GM12801 (cell line): ENCODE measurements around the gene CD300C.

Source experiments
- TF ChIP-seq, protein P1 (sequence below): IDR thresholded peaks from one replicate; pipeline ENCODE4 v1.5.1; 2011; ENCODE audit warnings: control low read depth; ENCODE audit not compliant: insufficient read length; ENCODE audit errors: extremely low read depth

CD300C gene

GRCh38 chr17:74527756-74528155 lies 18.2 kb downstream of the CD300C start:
- TF ChIP-seq, protein P1, sequence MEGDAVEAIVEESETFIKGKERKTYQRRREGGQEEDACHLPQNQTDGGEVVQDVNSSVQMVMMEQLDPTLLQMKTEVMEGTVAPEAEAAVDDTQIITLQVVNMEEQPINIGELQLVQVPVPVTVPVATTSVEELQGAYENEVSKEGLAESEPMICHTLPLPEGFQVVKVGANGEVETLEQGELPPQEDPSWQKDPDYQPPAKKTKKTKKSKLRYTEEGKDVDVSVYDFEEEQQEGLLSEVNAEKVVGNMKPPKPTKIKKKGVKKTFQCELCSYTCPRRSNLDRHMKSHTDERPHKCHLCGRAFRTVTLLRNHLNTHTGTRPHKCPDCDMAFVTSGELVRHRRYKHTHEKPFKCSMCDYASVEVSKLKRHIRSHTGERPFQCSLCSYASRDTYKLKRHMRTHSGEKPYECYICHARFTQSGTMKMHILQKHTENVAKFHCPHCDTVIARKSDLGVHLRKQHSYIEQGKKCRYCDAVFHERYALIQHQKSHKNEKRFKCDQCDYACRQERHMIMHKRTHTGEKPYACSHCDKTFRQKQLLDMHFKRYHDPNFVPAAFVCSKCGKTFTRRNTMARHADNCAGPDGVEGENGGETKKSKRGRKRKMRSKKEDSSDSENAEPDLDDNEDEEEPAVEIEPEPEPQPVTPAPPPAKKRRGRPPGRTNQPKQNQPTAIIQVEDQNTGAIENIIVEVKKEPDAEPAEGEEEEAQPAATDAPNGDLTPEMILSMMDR = no peak

- TF ChIP-seq, protein P1 = no peak
These were observed 18.8 kb downstream of the CD300C start for GRCh38 chr17:74527081-74527480.

DNA sequence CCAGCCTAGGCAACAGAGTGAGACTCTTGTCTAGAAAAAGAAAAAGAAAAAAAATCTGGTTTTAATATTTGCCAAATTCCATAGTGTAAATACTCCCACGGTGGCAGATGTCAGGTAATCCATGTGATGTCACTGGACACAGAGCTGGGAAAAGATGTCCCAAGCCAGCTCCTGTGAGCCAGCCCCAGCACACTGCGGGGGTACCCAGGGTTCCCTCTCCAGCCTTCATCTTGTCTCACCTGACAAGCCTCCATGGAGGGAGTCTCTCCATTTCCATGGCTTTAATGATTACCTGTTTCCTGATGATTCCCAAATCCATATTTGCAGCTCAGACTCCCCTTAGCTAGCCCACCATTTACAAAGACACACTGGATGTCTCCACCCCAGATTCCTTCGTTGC lies 19.2 kb downstream of the CD300C start:
- TF ChIP-seq, protein P1 = no peak

- TF ChIP-seq, protein P1 = no peak
These were observed 20.1 kb downstream of the CD300C start for GRCh38 chr17:74525781-74526288.

GRCh38 chr17:74525465-74525725 lies 20.5 kb downstream of the CD300C start:
- TF ChIP-seq, protein P1 = no peak

GRCh38 chr17:74524653-74525464 lies 21.1 kb downstream of the CD300C start:
- TF ChIP-seq, protein P1 = no peak

- TF ChIP-seq, protein P1 = no peak
These were observed 22.6 kb downstream of the CD300C start for GRCh38 chr17:74523308-74523707.
